HepG2 (cell line): ENCODE data around the gene HTR3C. TPM values are rescaled to one million over a fixed set of nuclear protein-coding genes. Genes with fewer than 3 reads are reported as not detected.

Experiments used
- ATAC-seq: fragments of 200-7000 bp; cut with Tn5 transposase; 3 replicates; pipeline ENCODE4 v1.9.1; 2020; ENCODE audit warnings: mild to moderate bottlenecking, moderate library complexity
- BruUV-seq: library from RNA; stranded (reverse); fragments of 400-500 nt; replicated peaks from 2 replicates; lab custom pipeline; 2021; lab: Mats Ljungman, UMichigan
- CTCF ChIA-PET: fragments of 300-600 bp; formaldehyde crosslinking; extraction: SDS; loops from one replicate; lab custom pipeline; 2021; ENCODE audit warnings: low total read pairs, inconsistent platforms, low intra/inter-chr PET ratio; lab: Yijun Ruan, JAX
- POLR2A ChIA-PET: fragments of 350-600 bp; sonication (Branson Sonifier 250); formaldehyde crosslinking; loops from one replicate; lab custom pipeline; 2020; ENCODE audit warnings: antibody characterized with exemption, inconsistent platforms; lab: Yijun Ruan, JAX
- DNase-seq: peaks from one replicate; pipeline ENCODE4 v3.0.0-alpha.2; 2015; ENCODE audit warnings: low spot score
- FAIRE-seq: peaks from 3 replicates; lab custom pipeline; 2011; peaks lifted over from hg19 to GRCh38; lab: Jason Lieb, UNC
- H2AFZ ChIP-seq: one replicate; pipeline ENCODE4 v1.6.1; 2011; ENCODE audit warnings: low read length, inconsistent platforms
- H3K27ac ChIP-seq: fragments of 300-600 bp; 3 replicates; pipeline ENCODE4 v1.8.0; 2011; ENCODE audit warnings: mixed run types, mild to moderate bottlenecking, mixed read lengths, low read length, inconsistent platforms; ENCODE audit not compliant: insufficient read depth; ENCODE audit errors: extremely low read length
- H3K27me3 ChIP-seq, 2 experiments: fragments of 200-600 bp in 1 of 2; 2 replicates in 1 of 2; 3 replicates in 1 of 2; pipeline versions ENCODE4 v1.6.0 to v1.8.0; 2011; ENCODE audit warnings: low read length in 2 of 2, mild to moderate bottlenecking in 2 of 2, moderate library complexity in 2 of 2, inconsistent platforms in 1 of 2; ENCODE audit not compliant: insufficient read depth in 2 of 2, control insufficient read depth in 1 of 2
- H3K36me3 ChIP-seq, 2 experiments: fragments of 200-600 bp in 1 of 2; replicated peaks in 1 of 2; 2 replicates in 1 of 2; 3 replicates in 1 of 2; pipeline versions ENCODE4 v1.5.1 to v1.8.0; 2011; ENCODE audit warnings: low read length in 2 of 2, inconsistent platforms in 1 of 2; ENCODE audit not compliant: insufficient read depth in 2 of 2, control insufficient read depth in 1 of 2
- H3K4me1 ChIP-seq: 2 replicates; pipeline ENCODE4 v1.5.1; 2012; ENCODE audit warnings: low read length, inconsistent platforms; ENCODE audit not compliant: insufficient read depth
- H3K4me2 ChIP-seq: 2 replicates; pipeline ENCODE4 v1.6.0; 2011; ENCODE audit warnings: low read depth, low read length, inconsistent platforms
- H3K4me3 ChIP-seq, 3 experiments: fragments of 200-600 bp in 1 of 3; sonication (generic), shearing (Covaris generic) in 1 of 3; replicated peaks in 1 of 3; 2 replicates each; pipeline ENCODE4 v1.5.1; 2011 to 2016; ENCODE audit warnings: low read length in 3 of 3, inconsistent platforms in 2 of 3, low read depth in 2 of 3, mild to moderate bottlenecking in 2 of 3, control low read depth in 1 of 3, mixed read lengths in 1 of 3; ENCODE audit not compliant: insufficient read depth in 1 of 3
- H3K79me2 ChIP-seq: one replicate; pipeline ENCODE4 v1.6.1; 2011; ENCODE audit warnings: low read length, inconsistent platforms; ENCODE audit not compliant: insufficient read depth
- H3K9ac ChIP-seq: 2 replicates; pipeline ENCODE4 v1.6.0; 2011; ENCODE audit warnings: mild to moderate bottlenecking, low read depth, low read length, inconsistent platforms; ENCODE audit not compliant: insufficient read depth
- H3K9me3 ChIP-seq: 2 replicates; pipeline ENCODE4 v1.5.1; 2012; ENCODE audit warnings: mild to moderate bottlenecking, low read length
- H4K20me1 ChIP-seq: 2 replicates; pipeline ENCODE4 v1.6.0; 2011; ENCODE audit warnings: inconsistent platforms, mild to moderate bottlenecking, low read length, moderate library complexity; ENCODE audit not compliant: insufficient read depth
- ARNT2 ChIP-seq: sonication (generic); formaldehyde crosslinking; IDR thresholded peaks from 2 replicates; pipeline ENCODE4 v1.8.0; 2022; ENCODE audit warnings: mild to moderate bottlenecking, low read depth, missing genetic modification reagents, moderate library complexity
- DDIT3 ChIP-seq: sonication (generic); formaldehyde crosslinking; IDR thresholded peaks from 2 replicates; pipeline ENCODE4 v1.4.0; 2020; ENCODE audit warnings: mild to moderate bottlenecking, missing genetic modification reagents
- GTF3A ChIP-seq: sonication (generic); formaldehyde crosslinking; conservative IDR thresholded peaks from 2 replicates; pipeline ENCODE4 v1.4.0; 2020; ENCODE audit warnings: mild to moderate bottlenecking, missing genetic modification reagents
- RARA ChIP-seq: IDR thresholded peaks from 2 replicates; pipeline ENCODE4 v1.6.1; 2016; ENCODE audit warnings: missing genetic modification reagents, missing compliant biosample characterization
- TBP ChIP-seq: sonication (generic); formaldehyde crosslinking; IDR thresholded peaks from 2 replicates; pipeline ENCODE4 v1.5.0; 2020; ENCODE audit warnings: missing genetic modification reagents
- TFE3 ChIP-seq: IDR thresholded peaks from 2 replicates; pipeline ENCODE4 v1.6.1; 2016
- ZNF142 ChIP-seq: sonication (generic); formaldehyde crosslinking; IDR thresholded peaks from 2 replicates; pipeline ENCODE4 v1.4.0; 2020; ENCODE audit warnings: missing genetic modification reagents
- ZNF224 ChIP-seq: sonication (generic); formaldehyde crosslinking; IDR thresholded peaks from 2 replicates; pipeline ENCODE4 v1.5.0; 2020; ENCODE audit warnings: mild to moderate bottlenecking, missing genetic modification reagents
- ZNF292 ChIP-seq: sonication (generic); formaldehyde crosslinking; IDR thresholded peaks from 2 replicates; pipeline ENCODE4 v1.8.1; 2022; ENCODE audit warnings: mild to moderate bottlenecking, low read depth, missing genetic modification reagents, borderline replicate concordance
- ZNF556 ChIP-seq: sonication (generic); formaldehyde crosslinking; IDR thresholded peaks from 2 replicates; pipeline ENCODE4 v1.4.0; 2020; ENCODE audit warnings: mild to moderate bottlenecking, missing genetic modification reagents, borderline replicate concordance
- ZNF652 ChIP-seq: IDR thresholded peaks from 2 replicates; pipeline ENCODE4 v1.6.1; 2016; ENCODE audit warnings: low read depth, borderline replicate concordance
- ZNF678 ChIP-seq: sonication (generic); formaldehyde crosslinking; IDR thresholded peaks from 2 replicates; pipeline ENCODE4 v1.4.0; 2020; ENCODE audit warnings: mild to moderate bottlenecking, missing genetic modification reagents
- ZNF75D ChIP-seq: sonication (generic); formaldehyde crosslinking; IDR thresholded peaks from 2 replicates; pipeline ENCODE4 v1.8.1; 2023; ENCODE audit warnings: missing genetic modification reagents, mild to moderate bottlenecking, borderline replicate concordance
- ZNF788 ChIP-seq: sonication (generic); formaldehyde crosslinking; IDR thresholded peaks from 2 replicates; pipeline ENCODE4 v1.5.0; 2020; ENCODE audit warnings: mild to moderate bottlenecking, missing genetic modification reagents, borderline replicate concordance
- ZNF891 ChIP-seq: sonication (generic); formaldehyde crosslinking; IDR thresholded peaks from 2 replicates; pipeline ENCODE4 v1.5.0; 2020; ENCODE audit warnings: mild to moderate bottlenecking, missing genetic modification reagents
- WGBS: methylation state at CpG from one replicate; pipeline ENCODE4 v1.1.6; 2017; ENCODE audit warnings: low lambda C conversion rate; 5-methylcytosine and 5-hydroxymethylcytosine counted together
- in situ Hi-C: cut with HindIII; loops from 2 replicates; pipeline ENCODE4 v1.10.0; 2017; ENCODE audit warnings: low pct_unique_long_range_greater_than_20kb; ENCODE audit not compliant: extremely low pct_ligation_motif_present
- intact Hi-C: fragments of 100-400 bp; cut with micrococcal nuclease; formaldehyde crosslinking; loops from one replicate; pipeline ENCODE4 v1.10.0; 2022; ENCODE audit not compliant: unreplicated experiment
- polyA plus RNA-seq, 8 experiments: library from polyadenylated mRNA; depleted of rRNA in 3 of 8; stranded (reverse) in 7 of 8; unstranded in 1 of 8; fragments of >200 nt; fragmentation: Illumina TruSeq in 4 of 8; extraction: Trizol in 4 of 8; gene quantifications; 2 replicates each; pipeline versions ENCODE4 v1.2.1 to v1.2.3, GENCODE V29; 2011 to 2016; ENCODE audit warnings: low read depth in 4 of 8, missing spikeins in 1 of 8, mixed read lengths in 1 of 8; ENCODE audit not compliant: insufficient read depth in 1 of 8
- total RNA-seq, 5 experiments: library from RNA; depleted of rRNA; stranded (reverse); fragments of >200 nt; fragmentation: Illumina TruSeq; extraction: Trizol; gene quantifications; 2 replicates each; pipeline ENCODE4 v1.2.3, GENCODE V29; 2016; ENCODE audit warnings: low read depth in 1 of 5

The HTR3C gene
- total and polyA plus RNA-seq, 2 of the 13 experiments (the other 11 are each of a cell fraction or from before 2014, with no cell fraction given) = not detected

- no peak for TF ChIP-seq GTF3A
- TF ChIP-seq ZNF678 (CRISPR knock-in tag) = no peak
- no peak for TF ChIP-seq DDIT3 (CRISPR knock-in tag)
Measured at GRCh38 chr3:184075901-184076300, 23.1 kb downstream of the HTR3C start (continued).

GRCh38 chr3:184077881-184078280 lies 25.0 kb downstream of the HTR3C start:
- Histone ChIP-seq H2AFZ (no peak overlapping the region), H3K27me3 (peaks cover 1 to 3% of the 10 kb centered on the region in 2 experiments; a peak in 2 of 5 replicates), H3K4me2 (no peak overlapping the region), H3K27ac (no peak overlapping the region), H3K4me3 (no peak overlapping the region), H3K79me2 (no peaks in the 10 kb centered on the region), H3K9me3 (no peaks in the 10 kb centered on the region), H3K9ac (no peak overlapping the region), H4K20me1 (no peaks in the 10 kb centered on the region), H3K36me3 (no peaks in the 10 kb centered on the region), H3K4me1 (no peaks in the 10 kb centered on the region)
- in situ Hi-C loops (no loop called here), intact Hi-C loops (no loop called here)
- FAIRE-seq (no peak), DNase-seq (peak; percentile 4), ATAC-seq (peak; percentile 67)
- no TSS peak for BruUV-seq
- ChIA-PET CTCF (no interaction called here), POLR2A (no interaction called here)
- whole genome bisulfite sequencing = 42% methylated on average over 5 of the region's 5 CpGs
- TF ChIP-seq ZNF142 (no peak), ARNT2 (CRISPR knock-in tag) (no peak), ZNF556 (no peak), TFE3 (CRISPR knock-in tag) (no peak), ZNF652 (CRISPR knock-in tag) (no peak), ZNF788 (CRISPR knock-in tag) (no peak), ZNF292 (CRISPR knock-in tag) (no peak), TBP (CRISPR knock-in tag) (no peak), ZNF224 (CRISPR knock-in tag) (no peak), RARA (CRISPR knock-in tag) (no peak), ZNF75D (CRISPR knock-in tag) (no peak), ZNF891 (CRISPR knock-in tag) (no peak)
